ENCODE results near the gene NR4A1. TPM values are rescaled to one million over a fixed set of nuclear protein-coding genes. Genes with fewer than 3 reads are reported as not detected.
A peak's percentile ranks its signal among the peaks of the same experiment; 100 is the strongest.

Gene NR4A1
- total and polyA plus RNA-seq, 10 donors: 11.8 to 113 (median 50.3) TPM

DNA sequence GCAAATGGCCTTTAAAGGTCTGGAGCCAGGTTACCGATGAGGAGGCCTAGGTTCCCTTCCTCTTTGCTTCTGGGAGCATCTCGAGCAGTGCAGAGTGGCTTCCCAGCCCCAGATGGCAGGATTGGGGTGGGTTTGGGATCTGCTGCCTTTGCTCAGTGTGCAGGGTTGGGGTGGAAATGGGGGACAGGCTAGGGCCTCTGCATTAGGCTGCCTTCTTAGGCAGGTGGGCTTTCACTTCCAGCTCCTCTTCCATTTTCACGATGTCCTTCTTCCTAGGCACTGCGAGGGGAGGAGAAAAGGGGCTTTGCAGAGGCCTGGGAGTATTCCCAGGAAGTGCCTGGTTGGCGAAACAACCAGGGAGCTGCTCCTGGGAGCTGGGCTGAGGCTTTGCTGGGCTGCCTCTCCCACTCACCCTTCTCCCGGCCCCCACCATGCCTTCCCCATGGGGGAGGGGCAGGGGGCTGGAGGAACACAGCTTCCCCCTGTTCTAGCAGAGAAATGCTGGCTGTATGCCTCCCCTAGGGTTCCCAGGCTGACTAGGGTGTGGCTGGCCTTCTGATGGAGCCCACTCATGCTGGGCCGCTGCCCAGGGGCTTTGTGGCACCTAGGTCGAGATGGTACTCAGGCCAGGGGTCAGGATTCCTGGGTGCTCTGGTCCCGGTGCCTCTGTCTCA lies 2.4 kb downstream of the NR4A1 start:
- intact Hi-C loops (cut with DNase I; ENCODE audit: low total_unique reads): no loop called here
- H3K4me1 ChIP-seq: peaks cover 11 to 55% (median 32%) of the 10 kb centered on the region in 6 donors
- H3K27me3 ChIP-seq (replicated peaks in 1 of 7): peaks cover 0 to 8% (median 0%) of the 10 kb centered on the region in 7 donors
- TF ChIP-seq, protein P1, sequence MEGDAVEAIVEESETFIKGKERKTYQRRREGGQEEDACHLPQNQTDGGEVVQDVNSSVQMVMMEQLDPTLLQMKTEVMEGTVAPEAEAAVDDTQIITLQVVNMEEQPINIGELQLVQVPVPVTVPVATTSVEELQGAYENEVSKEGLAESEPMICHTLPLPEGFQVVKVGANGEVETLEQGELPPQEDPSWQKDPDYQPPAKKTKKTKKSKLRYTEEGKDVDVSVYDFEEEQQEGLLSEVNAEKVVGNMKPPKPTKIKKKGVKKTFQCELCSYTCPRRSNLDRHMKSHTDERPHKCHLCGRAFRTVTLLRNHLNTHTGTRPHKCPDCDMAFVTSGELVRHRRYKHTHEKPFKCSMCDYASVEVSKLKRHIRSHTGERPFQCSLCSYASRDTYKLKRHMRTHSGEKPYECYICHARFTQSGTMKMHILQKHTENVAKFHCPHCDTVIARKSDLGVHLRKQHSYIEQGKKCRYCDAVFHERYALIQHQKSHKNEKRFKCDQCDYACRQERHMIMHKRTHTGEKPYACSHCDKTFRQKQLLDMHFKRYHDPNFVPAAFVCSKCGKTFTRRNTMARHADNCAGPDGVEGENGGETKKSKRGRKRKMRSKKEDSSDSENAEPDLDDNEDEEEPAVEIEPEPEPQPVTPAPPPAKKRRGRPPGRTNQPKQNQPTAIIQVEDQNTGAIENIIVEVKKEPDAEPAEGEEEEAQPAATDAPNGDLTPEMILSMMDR (IDR thresholded peaks at IDR 0.05 in 8 of 11, conservative IDR thresholded peaks at IDR 0.05 in 3 of 11): no peak
- peak; percentile 3 to 14 (median 9) for TF ChIP-seq POLR2AphosphoS5 (IDR thresholded peaks at IDR 0.05)
- no peak for DNase-seq
- peaks cover 0 to 45% (median 29%) of the 10 kb centered on the region in 6 donors for H3K36me3 ChIP-seq
- H3K27ac ChIP-seq: peak overlapping the region in 2 of 8 donors; percentile 93
- H3K4me3 ChIP-seq: peak overlapping the region in 3 of 8 donors; percentile 9 to 79 (median 55)
- 81 to 88% (median 84%) methylated on average over 6 to 9 of the region's 9 CpGs for WGBS, 5 donors
- no peaks in the 10 kb centered on the region for H3K9me3 ChIP-seq

GRCh38 chr12:52054231-52054832 lies 3.1 kb downstream of the NR4A1 start:
- TF ChIP-seq, protein P1 (IDR thresholded peaks at IDR 0.05 in 8 of 11, conservative IDR thresholded peaks at IDR 0.05 in 3 of 11): no peak
- TF ChIP-seq POLR2AphosphoS5 (IDR thresholded peaks at IDR 0.05): peak in 2 of 3 donors; percentile 28 to 44
- no peak for TF ChIP-seq POLR2A (IDR thresholded peaks at IDR 0.05)
- Histone ChIP-seq H3K36me3 (peaks cover 0 to 52% (median 34%) of the 10 kb centered on the region in 6 donors), H3K27me3 (replicated peaks in 1 of 7) (peaks cover 0 to 8% (median 0%) of the 10 kb centered on the region in 7 donors), H3K4me3 (peak overlapping the region in 2 of 8 donors; percentile 9 to 79), H3K27ac (no peak overlapping the region), H3K9me3 (no peaks in the 10 kb centered on the region), H3K4me1 (peaks cover 11 to 59% (median 34%) of the 10 kb centered on the region in 6 donors)
- intact Hi-C loops (cut with DNase I; ENCODE audit: low total_unique reads): no loop called here
- WGBS, 5 donors: 88 to 95% (median 93%) methylated on average over 19 to 21 of the region's 21 CpGs
- DNase-seq: peak; percentile 70

GRCh38 chr12:52054833-52055730 lies 3.8 kb downstream of the NR4A1 start:
- intact Hi-C loops (cut with DNase I; ENCODE audit: low total_unique reads): no loop called here
- H3K27ac ChIP-seq: no peak overlapping the region
- WGBS, 5 donors: 90 to 97% (median 95%) methylated on average over 10 to 21 of the region's 21 CpGs
- H3K36me3 ChIP-seq: peaks cover 0 to 56% (median 34%) of the 10 kb centered on the region in 6 donors
- TF ChIP-seq POLR2AphosphoS5 (IDR thresholded peaks at IDR 0.05) (peak in 2 of 3 donors; percentile 6 to 47), POLR2A (IDR thresholded peaks at IDR 0.05) (no peak)
- peak; percentile 64 for DNase-seq
- peak overlapping the region in 1 of 8 donors; percentile 79 for H3K4me3 ChIP-seq
- H3K4me1 ChIP-seq: peaks cover 5 to 57% (median 33%) of the 10 kb centered on the region in 6 donors
- peaks cover 0 to 8% (median 0%) of the 10 kb centered on the region in 7 donors for H3K27me3 ChIP-seq (replicated peaks in 1 of 7)
- no peaks in the 10 kb centered on the region for H3K9me3 ChIP-seq
